HepG2 (cell line): ENCODE measurements around the gene SAMD10. TPM values are rescaled to one million over a fixed set of nuclear protein-coding genes. Genes with fewer than 3 reads are reported as not detected.

Experiments
- ATAC-seq: fragments of 200-7000 bp; cut with Tn5 transposase; 3 replicates; pipeline ENCODE4 v1.9.1; 2020; ENCODE audit warnings: mild to moderate bottlenecking, moderate library complexity
- BruUV-seq: library from RNA; stranded (reverse); fragments of 400-500 nt; replicated peaks from 2 replicates; lab custom pipeline; 2021; lab: Mats Ljungman, UMichigan
- CTCF ChIA-PET: fragments of 300-600 bp; formaldehyde crosslinking; extraction: SDS; loops from one replicate; lab custom pipeline; 2021; ENCODE audit warnings: low total read pairs, inconsistent platforms, low intra/inter-chr PET ratio; lab: Yijun Ruan, JAX
- POLR2A ChIA-PET: fragments of 350-600 bp; sonication (Branson Sonifier 250); formaldehyde crosslinking; loops from one replicate; lab custom pipeline; 2020; ENCODE audit warnings: antibody characterized with exemption, inconsistent platforms; lab: Yijun Ruan, JAX
- DNase-seq: peaks from one replicate; pipeline ENCODE4 v3.0.0-alpha.2; 2015; ENCODE audit warnings: low spot score
- FAIRE-seq: peaks from 3 replicates; lab custom pipeline; 2011; peaks lifted over from hg19 to GRCh38; lab: Jason Lieb, UNC
- H2AFZ ChIP-seq: one replicate; pipeline ENCODE4 v1.6.1; 2011; ENCODE audit warnings: low read length, inconsistent platforms
- H3K27ac ChIP-seq: fragments of 300-600 bp; 3 replicates; pipeline ENCODE4 v1.8.0; 2011; ENCODE audit warnings: mixed run types, mild to moderate bottlenecking, mixed read lengths, low read length, inconsistent platforms; ENCODE audit not compliant: insufficient read depth; ENCODE audit errors: extremely low read length
- H3K27me3 ChIP-seq, 2 experiments: fragments of 200-600 bp in 1 of 2; 2 replicates in 1 of 2; 3 replicates in 1 of 2; pipeline versions ENCODE4 v1.6.0 to v1.8.0; 2011; ENCODE audit warnings: low read length in 2 of 2, mild to moderate bottlenecking in 2 of 2, moderate library complexity in 2 of 2, inconsistent platforms in 1 of 2; ENCODE audit not compliant: insufficient read depth in 2 of 2, control insufficient read depth in 1 of 2
- H3K36me3 ChIP-seq, 2 experiments: fragments of 200-600 bp in 1 of 2; replicated peaks in 1 of 2; 2 replicates in 1 of 2; 3 replicates in 1 of 2; pipeline versions ENCODE4 v1.5.1 to v1.8.0; 2011; ENCODE audit warnings: low read length in 2 of 2, inconsistent platforms in 1 of 2; ENCODE audit not compliant: insufficient read depth in 2 of 2, control insufficient read depth in 1 of 2
- H3K4me1 ChIP-seq: 2 replicates; pipeline ENCODE4 v1.5.1; 2012; ENCODE audit warnings: low read length, inconsistent platforms; ENCODE audit not compliant: insufficient read depth
- H3K4me2 ChIP-seq: 2 replicates; pipeline ENCODE4 v1.6.0; 2011; ENCODE audit warnings: low read depth, low read length, inconsistent platforms
- H3K4me3 ChIP-seq, 3 experiments: fragments of 200-600 bp in 1 of 3; sonication (generic), shearing (Covaris generic) in 1 of 3; replicated peaks in 1 of 3; 2 replicates each; pipeline ENCODE4 v1.5.1; 2011 to 2016; ENCODE audit warnings: low read length in 3 of 3, inconsistent platforms in 2 of 3, low read depth in 2 of 3, mild to moderate bottlenecking in 2 of 3, control low read depth in 1 of 3, mixed read lengths in 1 of 3; ENCODE audit not compliant: insufficient read depth in 1 of 3
- H3K79me2 ChIP-seq: one replicate; pipeline ENCODE4 v1.6.1; 2011; ENCODE audit warnings: low read length, inconsistent platforms; ENCODE audit not compliant: insufficient read depth
- H3K9ac ChIP-seq: 2 replicates; pipeline ENCODE4 v1.6.0; 2011; ENCODE audit warnings: mild to moderate bottlenecking, low read depth, low read length, inconsistent platforms; ENCODE audit not compliant: insufficient read depth
- H3K9me3 ChIP-seq: 2 replicates; pipeline ENCODE4 v1.5.1; 2012; ENCODE audit warnings: mild to moderate bottlenecking, low read length
- H4K20me1 ChIP-seq: 2 replicates; pipeline ENCODE4 v1.6.0; 2011; ENCODE audit warnings: inconsistent platforms, mild to moderate bottlenecking, low read length, moderate library complexity; ENCODE audit not compliant: insufficient read depth
- AFF4 ChIP-seq: sonication (generic); formaldehyde crosslinking; IDR thresholded peaks from 2 replicates; pipeline ENCODE4 v1.4.0; 2020; ENCODE audit warnings: missing genetic modification reagents
- CC2D1A ChIP-seq: sonication (generic); formaldehyde crosslinking; IDR thresholded peaks from 2 replicates; pipeline ENCODE4 v1.8.1; 2023; ENCODE audit warnings: mild to moderate bottlenecking, missing genetic modification reagents
- E2F5 ChIP-seq: sonication (generic); formaldehyde crosslinking; conservative IDR thresholded peaks from 2 replicates; pipeline ENCODE4 v1.4.0; 2020; ENCODE audit warnings: missing genetic modification reagents
- EP300 ChIP-seq, 3 experiments: sonication (generic) in 1 of 3; formaldehyde crosslinking in 1 of 3; IDR thresholded peaks; 2 replicates each; pipeline versions ENCODE4 v1.5.1 to v1.6.1; 2011 to 2020; ENCODE audit warnings: low read depth in 2 of 3, low read length in 2 of 3, borderline replicate concordance in 1 of 3, improper control_type of control experiment in 1 of 3, mild to moderate bottlenecking in 1 of 3, missing genetic modification reagents in 1 of 3, moderate library complexity in 1 of 3
- KLF12 ChIP-seq: sonication (generic); formaldehyde crosslinking; IDR thresholded peaks from 2 replicates; pipeline ENCODE4 v1.4.0; 2020; ENCODE audit warnings: missing genetic modification reagents, borderline replicate concordance
- NRL ChIP-seq: sonication (generic); formaldehyde crosslinking; IDR thresholded peaks from 2 replicates; pipeline ENCODE4 v1.5.0; 2020; ENCODE audit warnings: missing genetic modification reagents, mild to moderate bottlenecking, moderate library complexity, borderline replicate concordance
- POLR2AphosphoS5 ChIP-seq: IDR thresholded peaks from 2 replicates; pipeline ENCODE4 v1.6.1; 2012; ENCODE audit warnings: low read depth, low read length
- PRMT3 ChIP-seq: sonication (generic); formaldehyde crosslinking; IDR thresholded peaks from 2 replicates; pipeline ENCODE4 v1.8.1; 2022; ENCODE audit warnings: low read depth, mild to moderate bottlenecking, moderate library complexity, missing genetic modification reagents, borderline replicate concordance
- RORA ChIP-seq: sonication (generic); formaldehyde crosslinking; IDR thresholded peaks from 2 replicates; pipeline ENCODE4 v1.5.0; 2020; ENCODE audit warnings: mild to moderate bottlenecking, missing genetic modification reagents, moderate library complexity
- SMAD9 ChIP-seq: sonication (generic); formaldehyde crosslinking; IDR thresholded peaks from 2 replicates; pipeline ENCODE4 v1.5.1; 2020; ENCODE audit warnings: mild to moderate bottlenecking, missing genetic modification reagents
- SNAI1 ChIP-seq: sonication (generic); formaldehyde crosslinking; IDR thresholded peaks from 2 replicates; pipeline ENCODE4 v1.5.0; 2020; ENCODE audit warnings: mild to moderate bottlenecking, missing genetic modification reagents, borderline replicate concordance
- SUZ12 ChIP-seq: fragments of 150-350 bp; IDR thresholded peaks from 2 replicates; pipeline ENCODE4 v1.6.1; 2014; ENCODE audit warnings: low read depth, low read length
- ZFP36L2 ChIP-seq: sonication (generic); formaldehyde crosslinking; IDR thresholded peaks from 2 replicates; pipeline ENCODE4 v1.4.0; 2020; ENCODE audit warnings: missing genetic modification reagents
- ZNF253 ChIP-seq: sonication (generic); formaldehyde crosslinking; IDR thresholded peaks from 2 replicates; pipeline ENCODE4 v1.8.0; 2022; ENCODE audit warnings: mild to moderate bottlenecking, missing genetic modification reagents, borderline replicate concordance
- ZNF260 ChIP-seq: sonication (generic); formaldehyde crosslinking; IDR thresholded peaks from 2 replicates; pipeline ENCODE4 v1.4.0; 2020; ENCODE audit warnings: missing genetic modification reagents, low read depth, mild to moderate bottlenecking, borderline replicate concordance
- ZNF263 ChIP-seq: sonication (generic); formaldehyde crosslinking; IDR thresholded peaks from 2 replicates; pipeline ENCODE4 v1.4.0; 2020; ENCODE audit warnings: missing genetic modification reagents
- ZNF567 ChIP-seq: sonication (generic); formaldehyde crosslinking; IDR thresholded peaks from 2 replicates; pipeline ENCODE4 v1.8.1; 2023; ENCODE audit warnings: mild to moderate bottlenecking, missing genetic modification reagents, borderline replicate concordance
- ZNF672 ChIP-seq: sonication (generic); formaldehyde crosslinking; IDR thresholded peaks from 2 replicates; pipeline ENCODE4 v1.8.1; 2022; ENCODE audit warnings: missing genetic modification reagents
- ZNF816 ChIP-seq: sonication (generic); formaldehyde crosslinking; IDR thresholded peaks from 2 replicates; pipeline ENCODE4 v1.8.0; 2022; ENCODE audit warnings: missing genetic modification reagents, mild to moderate bottlenecking, borderline replicate concordance
- ZSCAN21 ChIP-seq: sonication (generic); formaldehyde crosslinking; IDR thresholded peaks from 2 replicates; pipeline ENCODE4 v1.8.0; 2022; ENCODE audit warnings: mild to moderate bottlenecking, missing genetic modification reagents, moderate library complexity, borderline replicate concordance
- WGBS: methylation state at CpG from one replicate; pipeline ENCODE4 v1.1.6; 2017; ENCODE audit warnings: low lambda C conversion rate; 5-methylcytosine and 5-hydroxymethylcytosine counted together
- in situ Hi-C: cut with HindIII; loops from 2 replicates; pipeline ENCODE4 v1.10.0; 2017; ENCODE audit warnings: low pct_unique_long_range_greater_than_20kb; ENCODE audit not compliant: extremely low pct_ligation_motif_present
- intact Hi-C: fragments of 100-400 bp; cut with micrococcal nuclease; formaldehyde crosslinking; loops from one replicate; pipeline ENCODE4 v1.10.0; 2022; ENCODE audit not compliant: unreplicated experiment
- polyA plus RNA-seq, 8 experiments: library from polyadenylated mRNA; depleted of rRNA in 3 of 8; stranded (reverse) in 7 of 8; unstranded in 1 of 8; fragments of >200 nt; fragmentation: Illumina TruSeq in 4 of 8; extraction: Trizol in 4 of 8; gene quantifications; 2 replicates each; pipeline versions ENCODE4 v1.2.1 to v1.2.3, GENCODE V29; 2011 to 2016; ENCODE audit warnings: low read depth in 4 of 8, missing spikeins in 1 of 8, mixed read lengths in 1 of 8; ENCODE audit not compliant: insufficient read depth in 1 of 8
- total RNA-seq, 5 experiments: library from RNA; depleted of rRNA; stranded (reverse); fragments of >200 nt; fragmentation: Illumina TruSeq; extraction: Trizol; gene quantifications; 2 replicates each; pipeline ENCODE4 v1.2.3, GENCODE V29; 2016; ENCODE audit warnings: low read depth in 1 of 5

Gene SAMD10
- total and polyA plus RNA-seq, 2 of the 13 experiments (the other 11 are each of a cell fraction or from before 2014, with no cell fraction given), result 6.1 to 11.0 TPM

- CTCF ChIA-PET, result no interaction called here
- peaks cover 58% of the 10 kb centered on the region for H4K20me1 ChIP-seq
- no peak for TF ChIP-seq ZFP36L2 (CRISPR knock-in tag)
- TF ChIP-seq AFF4 (CRISPR knock-in tag), result 0 out of 2 replicates have a peak, but pooled peaks have one; percentile 26
- TF ChIP-seq ZNF260 (CRISPR knock-in tag), result 0 out of 2 replicates have a peak, but pooled peaks have one; percentile 78
- TF ChIP-seq PRMT3 (CRISPR knock-in tag), result no peak
- TF ChIP-seq EP300 (IDR thresholded peaks at IDR 0.05; ENCODE audit: low read depth in 2 of 2, low read length in 2 of 2), result no peak
- no peak for TF ChIP-seq EP300 (CRISPR knock-in tag; IDR thresholded peaks at IDR 0.05; ENCODE audit: borderline replicate concordance)
- no peak for TF ChIP-seq KLF12 (CRISPR knock-in tag)
- TF ChIP-seq ZNF253 (CRISPR knock-in tag), result 0 out of 2 replicates have a peak, but pooled peaks have one; percentile 20
- TF ChIP-seq ZNF672 (CRISPR knock-in tag), result no peak
- TF ChIP-seq ZNF263 (CRISPR knock-in tag), result peak; percentile 89
- no peak for TF ChIP-seq SUZ12
- TF ChIP-seq E2F5, result no peak
- no peak for TF ChIP-seq ZNF816 (CRISPR knock-in tag)
- no peak for TF ChIP-seq SNAI1
- TF ChIP-seq ZNF567 (CRISPR knock-in tag), result no peak
- no peak for TF ChIP-seq CC2D1A (CRISPR knock-in tag)
- 0 out of 2 replicates have a peak, but pooled peaks have one; percentile 21 for TF ChIP-seq POLR2AphosphoS5
- no peak for TF ChIP-seq SMAD9 (CRISPR knock-in tag)
- no peak for TF ChIP-seq RORA (CRISPR knock-in tag)
- TF ChIP-seq NRL, result peak; percentile 31; the same call in 1 of the 2 replicates
- TF ChIP-seq ZSCAN21, result no peak
These were observed 25.5 kb downstream of the SAMD10 start for GRCh38 chr20:63953764-63954429.

More at GRCh38 chr20:63953764-63954429, 25.5 kb downstream of the SAMD10 start:
- peaks cover 9 to 13% of the 10 kb centered on the region in 2 experiments; a peak in 3 of 5 replicates for H3K36me3 ChIP-seq
- no peaks in the 10 kb centered on the region for H3K9me3 ChIP-seq
- H3K79me2 ChIP-seq, result peaks cover 65% of the 10 kb centered on the region
- H3K27ac ChIP-seq, result peak overlapping the region; percentile 99
- DNase-seq (no peak), ATAC-seq (no peak), FAIRE-seq (no peak)
- no peaks in the 10 kb centered on the region for H3K27me3 ChIP-seq
- intact Hi-C loops (no loop called here), in situ Hi-C loops (no loop called here)
- no TSS peak for BruUV-seq
- H2AFZ ChIP-seq, result no peak overlapping the region
- H3K4me2 ChIP-seq, result peak overlapping the region; percentile 97
- peak overlapping the region; percentile 92 to 100 (median 99); a peak in 5 of 6 replicates for H3K4me3 ChIP-seq
- POLR2A ChIA-PET, result interaction anchor here (1.2 to 4.0 kb wide), 4 partner anchors 27 to 109 kb away, joined by 4 to 75 read pairs (median 18); partner anchors contain the start of genes PRPF6, SAMD10, TCEA2 and TPD52L2
- peaks cover 81% of the 10 kb centered on the region for H3K4me1 ChIP-seq
- 86% methylated on average over 13 of the region's 13 CpGs for WGBS
- H3K9ac ChIP-seq, result peak overlapping the region; percentile 100
